Measurements from ENCODE around the gene PITPNM1. TPM values are rescaled to one million over a fixed set of nuclear protein-coding genes. Genes with fewer than 3 reads are reported as not detected.

The PITPNM1 gene
- polyA plus RNA-seq, 1 donor, result 28.6 TPM

Other genes with a start within 250 kb of the PITPNM1 start
- gene GRK2, start 238.9 kb downstream of the PITPNM1 start, polyA plus RNA-seq (ENCODE audit: insufficient read length), result 52.4 TPM
- gene ANKRD13D, start 216.1 kb downstream of the PITPNM1 start, polyA plus RNA-seq (ENCODE audit: insufficient read length), result 35.5 TPM
- 22.8 TPM for gene SSH3, start 201.8 kb downstream of the PITPNM1 start, polyA plus RNA-seq (ENCODE audit: insufficient read length)
- 25.2 TPM for gene POLD4, start 151.8 kb downstream of the PITPNM1 start, polyA plus RNA-seq (ENCODE audit: insufficient read length)
- 7.0 TPM for gene CLCF1, start 131.8 kb downstream of the PITPNM1 start, polyA plus RNA-seq (ENCODE audit: insufficient read length)
- gene RAD9A, start 113.4 kb downstream of the PITPNM1 start, polyA plus RNA-seq (ENCODE audit: insufficient read length), result 29.6 TPM
- gene PPP1CA, start 103.5 kb downstream of the PITPNM1 start, polyA plus RNA-seq (ENCODE audit: insufficient read length), result 154 TPM
- 8.2 TPM for gene TBC1D10C, start 101.3 kb downstream of the PITPNM1 start, polyA plus RNA-seq (ENCODE audit: insufficient read length)
- gene CARNS1, start 89.7 kb downstream of the PITPNM1 start, polyA plus RNA-seq (ENCODE audit: insufficient read length), result 4.4 TPM
- 40.4 TPM for gene RPS6KB2, start 76.9 kb downstream of the PITPNM1 start, polyA plus RNA-seq (ENCODE audit: insufficient read length)
- gene PTPRCAP, start 67.7 kb downstream of the PITPNM1 start, polyA plus RNA-seq (ENCODE audit: insufficient read length), result 2.6 TPM
- gene CORO1B, start 61.9 kb downstream of the PITPNM1 start, polyA plus RNA-seq (ENCODE audit: insufficient read length), result 55.3 TPM
- not detected for gene GPR152, start 52.6 kb downstream of the PITPNM1 start, polyA plus RNA-seq (ENCODE audit: insufficient read length)
- 1.0 TPM for gene CABP4, start 50.0 kb downstream of the PITPNM1 start, polyA plus RNA-seq (ENCODE audit: insufficient read length)
- 39.4 TPM for gene TMEM134, start 36.1 kb downstream of the PITPNM1 start, polyA plus RNA-seq (ENCODE audit: insufficient read length)
- 51.8 TPM for gene AIP, start 22.3 kb downstream of the PITPNM1 start, polyA plus RNA-seq (ENCODE audit: insufficient read length)
- gene CDK2AP2, start 2.8 kb upstream of the PITPNM1 start, polyA plus RNA-seq (ENCODE audit: insufficient read length), result 32.8 TPM
- 0.35 TPM for gene CABP2, start 18.1 kb upstream of the PITPNM1 start, polyA plus RNA-seq (ENCODE audit: insufficient read length)
- gene GSTP1, start 78.4 kb upstream of the PITPNM1 start, polyA plus RNA-seq (ENCODE audit: insufficient read length), result 672 TPM
- 209 TPM for gene NDUFV1, start 101.6 kb upstream of the PITPNM1 start, polyA plus RNA-seq (ENCODE audit: insufficient read length)
- gene NUDT8, start 124.6 kb upstream of the PITPNM1 start, polyA plus RNA-seq (ENCODE audit: insufficient read length), result 3.8 TPM
- not detected for gene TBX10, start 134.4 kb upstream of the PITPNM1 start, polyA plus RNA-seq (ENCODE audit: insufficient read length)
- 22.2 TPM for gene ACY3, start 145.4 kb upstream of the PITPNM1 start, polyA plus RNA-seq (ENCODE audit: insufficient read length)
- 2.8 TPM for gene ALDH3B2, start 169.3 kb upstream of the PITPNM1 start, polyA plus RNA-seq (ENCODE audit: insufficient read length)